ENCODE data around the gene MT1B.
A peak's percentile ranks its signal among the peaks of the same experiment; 100 is the strongest.
"Not testable (repeated sequence)": the region's sequence is repeated elsewhere in the genome, so short reads cannot be mapped to it uniquely, and the experiment has no call there.

MT1B gene

DNA sequence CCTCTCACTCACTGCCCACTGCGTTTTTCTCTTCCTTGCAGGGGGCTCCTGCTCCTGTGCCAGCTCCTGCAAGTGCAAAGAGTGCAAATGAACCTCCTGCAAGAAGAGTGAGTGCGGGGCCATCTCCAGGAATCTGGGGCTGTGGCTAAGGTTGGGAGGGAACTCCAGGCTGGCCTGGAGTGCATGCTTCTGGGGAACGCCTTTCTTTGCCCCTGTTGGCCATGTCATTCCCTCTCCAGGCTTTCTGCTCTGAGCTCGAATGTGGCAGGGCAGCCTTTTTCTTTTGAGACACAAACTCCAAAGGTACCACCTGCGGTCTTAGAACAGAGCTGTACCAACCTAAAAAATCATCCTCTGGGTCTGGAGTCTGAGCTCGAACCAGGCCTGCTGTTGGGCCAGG, 33.5 kb upstream of the MT1B start:
- FAIRE-seq (no peak), DNase-seq (ENCODE audit: insufficient read length, low spot score) (no peak)

- DNase-seq (ENCODE audit: insufficient read length, low spot score), result no peak
- FAIRE-seq, result no peak
Observed at GRCh38 chr16:56620339-56620897, 31.3 kb upstream of the MT1B start.

GRCh38 chr16:56621665-56622445, 29.8 kb upstream of the MT1B start:
- FAIRE-seq, result not testable (repeated sequence)

GRCh38 chr16:56623184-56623583, 28.5 kb upstream of the MT1B start:
- not testable (repeated sequence) for DNase-seq (ENCODE audit: insufficient read length, low spot score)

More at GRCh38 chr16:56621665-56622445, 29.8 kb upstream of the MT1B start:
- not testable (repeated sequence) for DNase-seq (ENCODE audit: insufficient read length, low spot score)

GRCh38 chr16:56623637-56624036, 28.0 kb upstream of the MT1B start:
- FAIRE-seq, result no peak
- DNase-seq (ENCODE audit: insufficient read length, low spot score), result no peak

More at GRCh38 chr16:56623184-56623583, 28.5 kb upstream of the MT1B start:
- not testable (repeated sequence) for FAIRE-seq

GRCh38 chr16:56625140-56625942, 26.3 kb upstream of the MT1B start, which contains the start of gene MT1E:
MT1E (plus strand) TSS chr16:56625781; CDS start chr16:56625852, 71 bp downstream.
- DNase-seq (ENCODE audit: insufficient read length, low spot score), result no peak
- peak; percentile 9 for FAIRE-seq

- no peak for FAIRE-seq
- DNase-seq (ENCODE audit: insufficient read length, low spot score), result no peak
Observed at GRCh38 chr16:56625943-56626654, 25.6 kb upstream of the MT1B start.

GRCh38 chr16:56626685-56627084, 25.0 kb upstream of the MT1B start:
- FAIRE-seq (no peak), DNase-seq (ENCODE audit: insufficient read length, low spot score) (no peak)

GRCh38 chr16:56628486-56629350, 23.0 kb upstream of the MT1B start:
- no peak for DNase-seq (ENCODE audit: insufficient read length, low spot score)
- no peak for FAIRE-seq

DNA sequence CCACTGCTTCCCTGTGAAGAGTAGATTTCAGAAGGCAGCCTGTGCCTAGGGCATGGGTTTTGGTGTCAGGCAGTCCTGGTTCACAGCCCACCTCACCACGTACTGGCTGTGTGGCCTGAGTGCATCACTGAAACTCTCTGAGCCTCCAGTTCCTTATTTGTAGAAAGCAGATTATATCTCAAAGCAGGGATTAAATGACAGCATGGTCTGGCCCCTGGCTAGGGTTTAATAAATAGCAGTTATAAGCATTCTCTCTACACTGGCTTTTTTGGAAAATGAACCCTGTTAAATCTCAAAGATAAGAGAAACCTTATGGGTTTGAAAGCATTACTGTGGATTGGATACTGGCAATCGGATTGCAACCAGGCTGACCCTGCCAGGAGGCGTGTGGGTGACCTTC, 22.2 kb upstream of the MT1B start:
- DNase-seq (ENCODE audit: insufficient read length, low spot score), result no peak
- no peak for FAIRE-seq

- DNase-seq (ENCODE audit: insufficient read length, low spot score) (no peak), FAIRE-seq (no peak)
Observed at GRCh38 chr16:56630134-56630533, 21.6 kb upstream of the MT1B start.

DNA sequence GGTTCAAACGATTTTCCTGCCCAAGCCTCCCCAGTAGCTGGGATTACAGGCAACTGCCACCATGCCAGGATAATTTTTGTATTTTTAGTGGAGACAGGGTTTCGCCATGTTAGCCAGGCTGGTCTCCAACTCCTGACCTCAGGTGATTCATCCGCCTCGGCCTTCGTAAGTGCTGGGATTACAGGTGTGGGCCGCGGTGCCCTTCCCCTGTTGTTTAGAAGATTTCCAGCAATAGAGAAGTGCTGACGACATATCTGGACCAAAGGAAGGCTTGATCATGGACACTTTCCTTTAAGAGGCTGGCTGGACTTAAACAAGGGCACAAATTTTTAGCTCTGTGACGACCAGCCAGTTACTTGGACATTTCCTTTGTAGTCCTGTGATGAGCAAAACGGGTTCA, 20.5 kb upstream of the MT1B start:
- DNase-seq (ENCODE audit: insufficient read length, low spot score) (no peak), FAIRE-seq (no peak)

GRCh38 chr16:56631832-56632155, 19.9 kb upstream of the MT1B start:
- no peak for FAIRE-seq

DNA sequence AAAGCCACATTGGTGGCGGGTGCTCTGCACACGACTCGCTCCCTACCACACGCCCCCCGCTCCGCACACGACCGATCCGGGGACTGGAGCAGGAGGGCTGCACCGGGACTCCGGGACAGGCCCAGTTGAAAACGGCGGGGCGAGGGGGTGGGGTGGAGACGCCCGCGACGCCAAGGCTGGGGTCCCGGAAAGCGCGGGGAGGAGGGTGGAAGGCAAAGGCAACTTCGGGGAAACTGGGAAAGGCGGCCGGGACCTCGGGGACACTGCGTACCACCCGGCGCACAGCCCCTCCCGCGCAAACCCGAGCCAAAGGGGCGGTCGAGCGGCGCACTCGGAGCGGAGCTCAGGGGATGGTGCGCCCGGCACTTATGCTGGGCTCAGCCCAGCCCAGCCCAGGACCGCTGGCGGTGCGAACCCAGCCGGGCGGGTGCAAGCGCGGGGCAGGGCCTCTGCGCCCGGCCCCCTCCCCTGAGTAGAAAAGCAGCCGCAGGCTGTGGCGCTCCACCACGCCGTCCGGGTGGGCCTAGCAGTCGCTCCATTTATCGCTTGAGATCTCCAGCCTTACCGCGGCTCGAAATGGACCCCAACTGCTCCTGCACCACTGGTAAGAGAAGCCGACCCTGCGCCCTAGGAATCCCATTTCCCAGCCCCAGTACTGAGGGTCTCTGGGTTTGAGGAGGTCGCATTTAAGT, 19.4 kb upstream of the MT1B start, which contains the start of gene MT1M:
Gene MT1M, plus strand, starts transcription at position 504 of the 692 bp plus-strand sequence. Its CDS starts 73 bp downstream, at position 577.
- DNase-seq (ENCODE audit: insufficient read length, low spot score), result no peak
- no peak for FAIRE-seq

More at GRCh38 chr16:56631832-56632155, 19.9 kb upstream of the MT1B start:
- no peak for DNase-seq (ENCODE audit: insufficient read length, low spot score)

GRCh38 chr16:56632848-56633365, 18.8 kb upstream of the MT1B start:
- no peak for DNase-seq (ENCODE audit: insufficient read length, low spot score)
- FAIRE-seq, result no peak

- FAIRE-seq (no peak), DNase-seq (ENCODE audit: insufficient read length, low spot score) (no peak)
Observed at GRCh38 chr16:56633535-56633934, 18.2 kb upstream of the MT1B start.

- DNase-seq (ENCODE audit: insufficient read length, low spot score) (no peak), FAIRE-seq (no peak)
Observed at GRCh38 chr16:56634715-56635440, 16.8 kb upstream of the MT1B start.

GRCh38 chr16:56635441-56635967, 16.2 kb upstream of the MT1B start:
- no peak for FAIRE-seq
- DNase-seq (ENCODE audit: insufficient read length, low spot score), result no peak
